ENCODE results near the gene KDM7A.
A peak's percentile ranks its signal among the peaks of the same experiment; 100 is the strongest.
"Not testable (repeated sequence)": the region's sequence is repeated elsewhere in the genome, so short reads cannot be mapped to it uniquely, and the experiment has no call there.

Gene KDM7A

DNA sequence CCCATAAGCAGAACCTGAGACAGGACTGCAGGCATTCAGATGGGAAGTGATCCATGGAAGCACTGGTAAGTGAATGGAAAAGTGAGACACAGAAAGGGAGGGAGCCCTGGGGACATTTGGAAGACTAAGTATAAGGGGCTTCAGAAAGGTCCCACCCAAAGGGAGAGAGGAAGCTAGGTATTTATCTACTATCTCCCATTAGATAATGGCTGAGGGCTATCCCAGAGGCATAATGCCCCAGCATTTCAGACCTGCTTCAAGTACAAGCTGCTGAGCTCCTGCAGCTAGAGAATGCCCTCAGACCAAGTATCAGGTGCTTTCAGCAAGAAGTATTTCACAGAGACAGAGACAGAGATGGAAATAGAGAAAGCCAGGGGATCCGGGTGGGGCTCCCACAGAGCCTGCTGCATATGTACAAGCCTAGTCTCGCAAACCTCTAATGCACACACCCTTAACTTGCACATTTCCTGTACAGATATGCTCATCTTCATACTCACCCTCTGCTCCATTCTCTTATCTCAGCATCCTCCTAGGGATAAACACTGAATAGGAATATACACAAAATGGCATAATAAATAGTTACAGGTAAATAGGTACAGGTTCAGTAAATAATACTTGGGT, 20.2 kb downstream of the KDM7A start:
- no peak for DNase-seq

DNA sequence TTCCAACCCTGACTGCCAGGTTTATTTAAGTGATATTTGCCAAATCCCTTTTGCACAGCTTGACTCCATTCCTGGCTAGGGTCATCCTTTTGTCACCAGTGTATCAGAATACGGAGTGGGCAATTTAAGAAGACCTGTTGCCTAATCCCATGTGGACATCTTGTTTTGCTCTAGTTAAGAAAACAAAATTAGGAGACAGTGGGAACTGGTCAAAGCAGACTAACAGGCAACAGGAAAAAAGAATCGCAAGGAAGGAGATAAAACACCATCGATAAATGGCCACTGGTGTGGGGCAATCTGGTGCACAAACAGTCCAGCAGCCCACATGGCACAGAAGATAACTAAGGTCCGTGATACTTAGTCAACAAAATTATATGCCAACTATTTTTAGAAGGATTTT, 21.4 kb downstream of the KDM7A start:
- DNase-seq: no peak

DNA sequence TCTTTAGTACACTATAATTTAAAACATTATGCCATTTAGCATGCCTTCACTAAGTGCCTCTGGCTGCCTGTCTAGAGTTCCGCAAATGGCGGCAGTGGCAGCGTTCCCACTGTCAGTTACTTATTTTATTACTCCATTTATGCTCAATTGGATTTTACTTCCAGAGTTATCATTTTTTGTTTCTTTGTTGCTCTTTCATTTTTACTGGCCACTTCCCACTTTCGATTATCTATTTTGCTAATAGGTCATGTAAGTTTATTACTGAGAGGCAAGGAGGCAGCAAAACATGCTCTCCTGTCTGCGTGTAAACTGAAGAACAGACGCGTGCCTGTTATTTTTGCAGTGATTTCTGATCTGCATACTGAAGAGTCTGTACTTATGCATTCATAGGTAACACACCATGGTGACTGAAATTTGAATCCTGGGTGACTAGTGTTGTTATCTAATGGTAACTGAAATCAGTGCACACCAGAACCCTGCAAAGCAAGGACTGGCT, 23.1 kb downstream of the KDM7A start:
- DNase-seq: no peak

DNA sequence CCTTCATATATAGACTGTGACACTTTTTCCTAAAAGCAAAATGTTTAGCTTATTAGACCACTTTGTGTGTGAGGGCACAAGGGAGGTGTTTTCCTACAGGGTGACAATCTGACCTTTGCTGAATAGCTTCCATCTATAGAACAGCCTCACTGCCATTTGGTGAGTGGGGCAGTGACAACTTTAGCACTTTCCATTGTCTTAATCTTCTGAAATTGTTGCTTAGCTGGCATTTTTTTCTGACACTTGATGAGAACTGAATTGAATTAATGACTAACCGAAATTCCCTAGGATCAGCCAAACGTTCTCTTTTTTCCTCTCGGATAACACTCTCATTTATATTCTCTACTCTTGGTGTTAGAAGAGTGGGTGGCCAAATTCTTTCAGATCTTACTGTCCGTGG, 30.2 kb downstream of the KDM7A start:
- no peak for DNase-seq

GRCh38 chr7:140145709-140146108, 31.1 kb downstream of the KDM7A start:
- DNase-seq: no peak

- no peak for DNase-seq
These were observed 32.0 kb downstream of the KDM7A start for GRCh38 chr7:140144821-140145220.

DNA sequence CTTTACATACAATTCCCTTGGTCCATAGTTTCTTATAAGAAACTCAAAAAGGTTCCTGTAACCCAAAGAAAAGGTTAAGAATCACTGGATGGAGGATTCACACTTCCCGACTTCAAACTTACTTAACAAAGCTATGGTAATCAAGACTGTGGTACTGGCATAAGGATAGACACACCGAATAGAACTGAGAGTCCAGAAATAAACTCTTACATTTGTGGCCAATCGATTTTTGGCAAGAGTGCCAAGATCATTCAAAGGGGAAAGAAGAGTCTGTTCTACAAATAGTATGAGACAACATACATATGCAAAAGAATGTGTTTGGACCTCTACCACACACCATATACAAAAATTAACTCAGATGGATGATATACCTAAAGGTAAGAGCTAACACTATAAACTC, 32.8 kb downstream of the KDM7A start:
- no peak for DNase-seq

DNA sequence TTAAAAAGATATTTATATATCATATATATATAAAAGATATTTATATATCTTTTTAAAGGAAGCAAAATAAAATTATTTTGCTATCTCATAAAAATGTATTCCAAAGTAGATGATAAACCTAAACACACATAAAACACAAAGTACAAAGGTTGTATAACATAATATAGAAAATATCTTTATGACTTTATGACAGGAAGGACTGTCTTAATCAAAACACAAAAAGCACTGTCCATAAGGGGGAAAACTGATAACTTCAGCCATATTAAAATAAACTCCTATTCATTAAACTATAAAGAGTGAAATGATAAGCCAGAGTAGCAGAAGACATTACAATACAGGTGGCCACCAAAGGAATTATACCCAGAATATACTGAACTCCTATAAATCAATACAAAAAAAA, 34.8 kb downstream of the KDM7A start:
- no peak for DNase-seq

- DNase-seq: no peak
These were observed 35.5 kb downstream of the KDM7A start for GRCh38 chr7:140141256-140141655.

DNA sequence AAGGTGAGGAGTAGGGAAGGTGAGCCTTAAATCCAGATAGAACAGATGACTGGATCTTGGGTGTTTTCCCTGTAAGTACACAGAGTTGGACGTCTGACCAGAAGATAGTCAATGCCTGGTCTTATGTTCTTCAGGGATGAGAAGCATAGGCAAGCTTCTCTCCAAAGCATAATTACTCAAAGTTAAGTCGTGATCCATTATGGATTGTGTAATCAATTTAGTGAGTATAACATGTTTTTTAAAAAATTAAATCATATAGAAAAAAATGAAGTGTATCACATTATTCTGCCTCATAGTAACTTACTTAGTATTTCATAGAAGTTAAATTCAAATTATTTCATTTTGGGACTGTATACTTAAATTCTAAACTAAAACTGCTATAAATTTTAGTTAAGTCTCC, 39.7 kb downstream of the KDM7A start:
- no peak for DNase-seq

DNA sequence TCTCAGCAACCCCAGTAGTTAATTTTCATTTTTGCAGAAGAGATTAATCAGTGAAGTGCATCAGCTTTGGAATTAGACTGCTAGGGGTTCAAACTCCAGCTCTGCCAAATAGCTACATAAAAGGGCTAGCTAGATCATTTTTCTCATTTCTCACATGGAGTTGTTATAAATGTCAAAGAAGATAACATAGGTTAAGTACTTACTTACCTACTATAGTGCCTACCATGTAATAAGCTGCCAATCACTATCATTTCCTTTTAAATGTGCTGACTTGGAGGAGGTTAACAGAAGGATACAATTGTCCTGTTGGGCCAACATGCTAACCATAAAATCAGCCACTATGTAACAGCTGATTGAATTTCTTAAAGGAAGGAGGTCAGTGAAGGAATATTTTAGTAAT, 40.7 kb downstream of the KDM7A start:
- no peak for DNase-seq

GRCh38 chr7:140134039-140134438, 42.7 kb downstream of the KDM7A start:
- no peak for DNase-seq

- DNase-seq: no peak
These were observed 49.2 kb downstream of the KDM7A start for GRCh38 chr7:140127360-140128127.

- DNase-seq: no peak
These were observed 50.2 kb downstream of the KDM7A start for GRCh38 chr7:140126435-140127034.

GRCh38 chr7:140122965-140123364, 53.8 kb downstream of the KDM7A start:
- no peak for DNase-seq

DNA sequence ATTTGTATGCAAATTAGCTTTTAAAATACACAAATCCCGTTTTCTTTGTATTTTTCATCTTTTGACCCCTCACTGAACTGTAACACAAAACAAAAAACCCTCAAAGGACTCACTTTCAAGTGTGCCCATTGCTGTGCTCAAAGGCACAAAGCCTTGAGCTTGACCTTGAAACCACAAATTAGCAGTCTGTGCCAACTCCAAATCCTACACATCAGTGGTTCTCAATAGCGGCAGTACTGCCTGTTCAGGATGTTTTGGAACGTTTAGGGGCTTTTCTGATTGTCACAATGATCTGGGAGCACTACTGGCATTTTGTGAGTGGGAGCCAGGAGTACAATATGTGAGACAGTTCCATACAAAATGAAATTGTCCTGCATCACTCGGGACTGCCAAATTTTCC, 55.5 kb downstream of the KDM7A start:
- no peak for DNase-seq

GRCh38 chr7:140114817-140115216, 62.0 kb downstream of the KDM7A start:
- not testable (repeated sequence) for DNase-seq

DNA sequence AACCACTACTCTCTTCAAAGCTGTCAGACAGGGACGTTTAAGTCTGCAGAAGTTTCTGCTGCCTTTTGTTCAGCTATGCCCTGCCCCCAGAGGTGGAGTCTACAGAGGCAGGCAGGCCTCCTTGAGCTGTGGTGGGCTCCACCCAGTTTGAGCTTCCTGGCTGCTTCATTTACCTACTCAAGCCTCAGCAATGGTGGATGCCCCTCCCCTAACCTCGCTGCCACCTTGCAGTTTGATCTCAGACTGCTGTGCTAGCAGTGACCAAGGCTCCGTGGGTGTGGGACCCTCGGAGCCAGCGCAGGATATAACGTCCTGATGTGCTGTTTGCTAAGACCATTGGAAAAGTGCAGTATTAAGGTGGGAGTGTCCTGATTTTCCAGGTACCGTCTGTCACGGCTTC, 68.0 kb downstream of the KDM7A start:
- DNase-seq: not testable (repeated sequence)

- no peak for DNase-seq
These were observed 80.3 kb downstream of the KDM7A start for GRCh38 chr7:140096459-140096858.

- DNase-seq: no peak
These were observed 83.4 kb downstream of the KDM7A start for GRCh38 chr7:140093375-140093774.

- DNase-seq: no peak
These were observed 91.3 kb downstream of the KDM7A start for GRCh38 chr7:140085447-140085846.

DNA sequence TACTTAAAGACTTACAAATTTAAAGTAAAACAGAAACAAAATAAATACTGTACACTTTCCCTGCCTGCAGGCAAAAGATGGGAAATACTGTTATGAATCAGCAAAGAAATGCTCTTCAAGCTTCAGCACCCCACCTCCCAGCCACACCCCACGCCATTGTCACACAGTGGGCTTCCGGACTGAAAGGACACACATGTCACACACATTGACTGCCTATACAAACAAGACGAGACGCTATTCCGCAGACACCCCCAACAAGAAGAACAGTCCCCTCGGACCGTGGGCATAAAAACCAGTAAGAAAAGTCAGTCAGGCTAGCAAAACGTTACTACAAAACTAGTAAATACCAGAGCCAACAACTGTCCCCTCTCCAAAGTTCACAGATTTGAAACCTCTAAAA, 91.8 kb downstream of the KDM7A start:
- DNase-seq: peak; percentile 27

GRCh38 chr7:140084142-140084655, 92.6 kb downstream of the KDM7A start:
- no peak for DNase-seq

- no peak for DNase-seq
These were observed 94.0 kb downstream of the KDM7A start for GRCh38 chr7:140082770-140083169.
